ENCODE data around the gene BMP8B. TPM values are rescaled to one million over a fixed set of nuclear protein-coding genes. Genes with fewer than 3 reads are reported as not detected.

Gene BMP8B
- total and polyA plus RNA-seq, 11 donors: 0.08 to 0.68 (median 0.49) TPM

DNA sequence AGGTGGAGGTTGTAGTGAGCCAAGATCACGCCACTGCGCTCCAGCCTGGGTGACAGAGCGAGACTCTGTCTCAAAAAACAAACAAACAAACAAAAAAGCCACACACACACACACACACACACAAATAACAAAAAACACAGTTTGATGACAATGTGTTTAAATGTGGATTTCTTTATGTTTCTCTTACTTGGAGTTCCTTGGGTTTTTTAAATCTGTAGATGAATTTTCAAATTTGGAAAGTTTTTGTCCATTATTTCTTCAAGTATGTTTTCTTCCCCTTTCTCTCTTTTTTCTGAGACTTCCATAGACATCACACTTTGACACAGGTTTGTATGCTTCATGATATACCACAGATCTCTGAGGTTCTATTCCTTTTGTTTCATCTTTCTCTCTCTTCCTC lies 62.1 kb downstream of the BMP8B start:
- intact Hi-C loops (cut with DNase I): no loop called here
- Histone ChIP-seq H3K4me1 (no peaks in the 10 kb centered on the region), H3K36me3 (no peaks in the 10 kb centered on the region), H3K27me3 (peaks cover 0 to 77% (median 22%) of the 10 kb centered on the region in 9 donors), H3K4me3 (no peak overlapping the region), H3K27ac (no peak overlapping the region), H3K9me3 (no peaks in the 10 kb centered on the region)
- no peak for TF ChIP-seq POLR2A (IDR thresholded peaks at IDR 0.05)
- TF ChIP-seq, protein P1, sequence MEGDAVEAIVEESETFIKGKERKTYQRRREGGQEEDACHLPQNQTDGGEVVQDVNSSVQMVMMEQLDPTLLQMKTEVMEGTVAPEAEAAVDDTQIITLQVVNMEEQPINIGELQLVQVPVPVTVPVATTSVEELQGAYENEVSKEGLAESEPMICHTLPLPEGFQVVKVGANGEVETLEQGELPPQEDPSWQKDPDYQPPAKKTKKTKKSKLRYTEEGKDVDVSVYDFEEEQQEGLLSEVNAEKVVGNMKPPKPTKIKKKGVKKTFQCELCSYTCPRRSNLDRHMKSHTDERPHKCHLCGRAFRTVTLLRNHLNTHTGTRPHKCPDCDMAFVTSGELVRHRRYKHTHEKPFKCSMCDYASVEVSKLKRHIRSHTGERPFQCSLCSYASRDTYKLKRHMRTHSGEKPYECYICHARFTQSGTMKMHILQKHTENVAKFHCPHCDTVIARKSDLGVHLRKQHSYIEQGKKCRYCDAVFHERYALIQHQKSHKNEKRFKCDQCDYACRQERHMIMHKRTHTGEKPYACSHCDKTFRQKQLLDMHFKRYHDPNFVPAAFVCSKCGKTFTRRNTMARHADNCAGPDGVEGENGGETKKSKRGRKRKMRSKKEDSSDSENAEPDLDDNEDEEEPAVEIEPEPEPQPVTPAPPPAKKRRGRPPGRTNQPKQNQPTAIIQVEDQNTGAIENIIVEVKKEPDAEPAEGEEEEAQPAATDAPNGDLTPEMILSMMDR (IDR thresholded peaks at IDR 0.05): no peak
- ATAC-seq: no peak
- WGBS, 4 donors: 63 to 83% (median 80%) methylated on average over 3 of the region's 3 CpGs
- no peak for DNase-seq

DNA sequence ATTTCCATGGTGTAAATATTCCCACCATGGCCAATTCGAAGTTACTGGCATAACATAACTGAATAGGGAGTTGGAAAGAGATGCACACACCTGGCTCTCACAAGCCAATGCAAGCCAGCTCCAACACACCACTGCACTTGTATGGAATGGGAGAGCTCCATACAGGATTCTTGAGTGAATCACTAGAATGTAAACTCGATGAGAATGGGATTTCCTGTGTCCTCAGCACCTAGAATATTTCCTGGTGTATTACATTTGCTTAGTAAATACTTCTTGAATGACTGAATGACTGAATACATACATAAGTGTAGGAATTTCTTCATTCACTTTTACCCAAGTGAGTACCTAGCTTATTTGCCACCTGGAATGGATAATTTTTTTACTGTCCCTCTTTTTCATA lies 66.2 kb downstream of the BMP8B start:
- H3K9me3 ChIP-seq: no peaks in the 10 kb centered on the region
- WGBS, 4 donors: 20 to 36% (median 22%) methylated on average over 2 of the region's 2 CpGs
- no peak for DNase-seq
- peaks cover 0 to 5% (median 0%) of the 10 kb centered on the region in 12 donors for H3K4me1 ChIP-seq
- TF ChIP-seq POLR2A (IDR thresholded peaks at IDR 0.05): no peak
- TF ChIP-seq, protein P1 (IDR thresholded peaks at IDR 0.05): no peak
- no peak overlapping the region for H3K4me3 ChIP-seq
- H3K27me3 ChIP-seq: peaks cover 0 to 50% (median 7%) of the 10 kb centered on the region in 9 donors
- H3K36me3 ChIP-seq: no peaks in the 10 kb centered on the region
- intact Hi-C loops (cut with DNase I): loop anchor here in 3 of 10 donors (5.0 kb wide), 2 partner anchors 70 to 115 kb away; no protein-coding TSS in a partner anchor
- H3K27ac ChIP-seq: no peak overlapping the region
- ATAC-seq: no peak

DNA sequence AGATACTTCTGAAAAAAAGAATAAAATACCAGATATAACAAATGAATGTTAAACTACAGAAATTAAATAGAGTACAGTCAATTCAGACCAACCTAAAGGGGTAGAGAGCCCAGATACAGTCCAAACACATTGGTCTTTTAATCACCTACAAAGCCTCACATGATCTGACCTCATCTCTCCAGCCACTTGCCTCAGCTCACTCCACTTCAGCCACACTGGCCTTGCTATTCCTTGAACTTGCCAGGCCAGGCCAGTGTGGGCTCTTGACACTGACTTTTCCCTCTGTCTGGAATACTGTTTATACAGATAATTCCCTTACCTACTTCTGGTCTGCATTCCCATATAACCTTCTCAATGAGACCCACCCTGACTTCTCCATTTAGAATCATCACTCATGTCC lies 67.0 kb downstream of the BMP8B start:
- H3K9me3 ChIP-seq: no peaks in the 10 kb centered on the region
- H3K4me3 ChIP-seq: no peak overlapping the region
- peaks cover 0 to 5% (median 0%) of the 10 kb centered on the region in 12 donors for H3K4me1 ChIP-seq
- H3K27ac ChIP-seq: no peak overlapping the region
- TF ChIP-seq, protein P1 (IDR thresholded peaks at IDR 0.05): no peak
- no peak for TF ChIP-seq POLR2A (IDR thresholded peaks at IDR 0.05)
- ATAC-seq: no peak
- intact Hi-C loops (cut with DNase I): loop anchor here in 6 of 10 donors (2.0 to 5.0 kb wide), 4 partner anchors 69 to 115 kb away; no protein-coding TSS in a partner anchor
- H3K36me3 ChIP-seq: no peaks in the 10 kb centered on the region
- H3K27me3 ChIP-seq: peaks cover 0 to 51% (median 11%) of the 10 kb centered on the region in 9 donors
- DNase-seq: no peak

DNA sequence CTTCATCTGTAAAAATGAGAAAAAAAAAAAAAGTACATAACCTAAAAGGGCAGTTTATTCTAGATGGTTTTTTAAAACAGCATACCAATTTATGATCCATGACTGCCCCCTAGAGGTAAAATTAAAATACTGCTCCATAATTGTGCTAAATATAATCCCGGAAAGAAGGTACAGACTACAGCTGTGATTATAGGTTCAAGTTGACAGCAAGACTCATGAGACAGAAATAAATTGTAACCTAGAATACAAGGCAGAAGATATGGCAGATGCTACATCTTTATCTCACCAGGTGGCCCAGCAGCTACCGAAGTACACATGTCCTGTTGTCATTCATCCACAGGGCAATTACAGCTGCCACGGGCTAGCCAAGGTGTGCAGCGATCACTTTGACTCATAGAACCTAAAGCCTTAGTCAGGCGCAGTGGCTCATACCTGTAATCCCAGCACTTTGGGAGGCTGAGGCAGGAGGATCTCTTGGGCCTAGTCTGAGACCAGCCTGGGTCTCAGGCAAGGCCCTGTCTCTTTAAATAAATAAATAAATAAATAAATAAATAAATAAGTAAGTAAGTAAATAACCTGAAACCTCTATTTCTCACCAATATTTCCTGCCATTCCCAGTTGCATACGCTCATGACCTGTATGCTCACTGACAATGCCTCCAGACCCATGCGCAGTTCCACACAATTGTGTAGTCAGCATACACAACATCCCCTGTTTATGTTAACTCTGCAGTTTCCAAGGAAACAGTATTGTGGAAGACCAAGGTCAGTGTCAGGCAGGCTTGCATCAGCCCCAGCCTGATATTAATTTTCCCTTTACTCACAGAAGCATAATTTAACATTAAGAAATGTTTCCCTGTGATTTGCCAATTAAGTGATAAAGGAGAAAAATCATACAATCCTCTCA lies 68.3 kb downstream of the BMP8B start:
- no peak for DNase-seq
- no peaks in the 10 kb centered on the region for H3K9me3 ChIP-seq
- no peaks in the 10 kb centered on the region for H3K36me3 ChIP-seq
- TF ChIP-seq, protein P1 (IDR thresholded peaks at IDR 0.05): peak; percentile 61 to 83 (median 74)
- TF ChIP-seq POLR2A (IDR thresholded peaks at IDR 0.05): no peak
- intact Hi-C loops (cut with DNase I): loop anchor here in 7 of 10 donors (1.0 to 5.0 kb wide), 6 partner anchors 68 to 115 kb away; no protein-coding TSS in a partner anchor
- 39 to 43% (median 41%) methylated on average over 7 of the region's 7 CpGs for WGBS, 4 donors
- H3K4me1 ChIP-seq: peaks cover 0 to 5% (median 0%) of the 10 kb centered on the region in 12 donors
- H3K27ac ChIP-seq: no peak overlapping the region
- H3K4me3 ChIP-seq: no peak overlapping the region
- peak; percentile 48 to 68 (median 60) for ATAC-seq
- H3K27me3 ChIP-seq: peaks cover 0 to 42% (median 11%) of the 10 kb centered on the region in 9 donors

Measured in heart left ventricle (tissue), 16 donors.